D341Med (cell line): ENCODE measurements around the gene TMTC1.

Experiments
- DNase-seq: peaks from one replicate; pipeline ENCODE4 v3.0.0; 2012; ENCODE audit warnings: low spot score

The TMTC1 gene

GRCh38 chr12:29614694-29615325 lies 168.9 kb downstream of the TMTC1 start:
- no peak for DNase-seq

GRCh38 chr12:29612912-29613311 lies 170.8 kb downstream of the TMTC1 start:
- no peak for DNase-seq

GRCh38 chr12:29611906-29612305 lies 171.8 kb downstream of the TMTC1 start:
- DNase-seq = no peak

GRCh38 chr12:29610473-29611170 lies 173.1 kb downstream of the TMTC1 start:
- DNase-seq = no peak

- DNase-seq = no peak
Measured at GRCh38 chr12:29609431-29610215, 174.1 kb downstream of the TMTC1 start.

GRCh38 chr12:29608581-29608980 lies 175.2 kb downstream of the TMTC1 start:
- DNase-seq = no peak

GRCh38 chr12:29599381-29599780 lies 184.4 kb downstream of the TMTC1 start:
- DNase-seq = no peak

- no peak for DNase-seq
Measured at GRCh38 chr12:29595071-29595755, 188.5 kb downstream of the TMTC1 start.

GRCh38 chr12:29593001-29593400 lies 190.7 kb downstream of the TMTC1 start:
- DNase-seq = no peak

GRCh38 chr12:29591140-29592020 lies 192.4 kb downstream of the TMTC1 start:
- no peak for DNase-seq

- no peak for DNase-seq
Measured at GRCh38 chr12:29589851-29590250, 193.9 kb downstream of the TMTC1 start.

GRCh38 chr12:29589286-29589820 lies 194.4 kb downstream of the TMTC1 start:
- DNase-seq = no peak

GRCh38 chr12:29582677-29583272 lies 201.0 kb downstream of the TMTC1 start:
- DNase-seq = no peak

- DNase-seq = no peak
Measured at GRCh38 chr12:29582146-29582545, 201.6 kb downstream of the TMTC1 start.

GRCh38 chr12:29581631-29582030 lies 202.1 kb downstream of the TMTC1 start:
- DNase-seq = no peak

- no peak for DNase-seq
Measured at GRCh38 chr12:29580971-29581370, 202.8 kb downstream of the TMTC1 start.

GRCh38 chr12:29578731-29579130 lies 205.0 kb downstream of the TMTC1 start:
- DNase-seq = no peak

- no peak for DNase-seq
Measured at GRCh38 chr12:29578070-29578469, 205.7 kb downstream of the TMTC1 start.

- no peak for DNase-seq
Measured at GRCh38 chr12:29574500-29574899, 209.2 kb downstream of the TMTC1 start.

GRCh38 chr12:29572938-29573337 lies 210.8 kb downstream of the TMTC1 start:
- DNase-seq = no peak

- no peak for DNase-seq
Measured at GRCh38 chr12:29572464-29572863, 211.3 kb downstream of the TMTC1 start.
